Eye (tissue), 1 donor: Measurements from ENCODE around the gene UBD.
A peak's percentile ranks its signal among the peaks of the same experiment; 100 is the strongest.

ENCODE experiments used
- DNase-seq: peaks from one replicate; pipeline ENCODE4 v3.0.0-alpha.2; 2015

UBD gene

DNA sequence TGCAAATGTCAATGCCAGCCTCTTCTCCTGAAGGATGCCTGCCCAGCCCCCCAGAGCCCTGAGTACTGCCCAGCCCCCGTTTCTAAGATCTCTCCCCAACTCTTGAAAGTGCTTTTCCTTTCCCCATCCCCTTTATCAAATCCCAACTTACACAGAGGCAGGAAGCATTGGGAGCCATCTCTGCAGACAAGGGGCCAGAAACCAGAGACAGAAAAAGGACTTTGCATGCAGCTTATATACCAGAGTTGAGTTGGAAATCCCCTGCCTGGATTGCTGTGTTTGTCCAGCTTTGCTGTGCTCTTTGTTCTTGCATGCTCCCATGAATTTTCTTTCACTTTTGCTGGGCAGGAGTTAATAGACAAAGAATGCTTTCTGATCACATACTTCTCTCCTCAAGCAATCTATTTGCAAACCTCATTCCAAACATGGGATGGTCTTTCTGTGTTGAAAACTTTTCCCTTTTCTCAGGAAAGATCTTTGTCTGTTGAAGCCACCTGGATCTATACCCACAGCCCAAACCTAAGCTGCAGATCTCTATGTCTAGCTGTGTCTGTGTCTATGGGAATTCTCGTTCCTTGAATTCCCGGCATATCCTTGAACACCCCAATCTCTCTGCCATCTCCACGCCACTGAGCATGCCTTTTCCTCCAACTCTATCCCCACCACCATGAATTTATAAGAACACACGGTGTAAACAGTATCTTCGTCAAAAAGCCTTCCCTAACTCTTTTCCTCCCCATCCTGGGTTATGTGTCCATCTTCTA is at the start of gene UBD:
Gene UBD (minus strand): TSS at position 209 of the 764 bp plus-strand sequence. CDS start 31 bp downstream, at position 178.
- no peak for DNase-seq

DNA sequence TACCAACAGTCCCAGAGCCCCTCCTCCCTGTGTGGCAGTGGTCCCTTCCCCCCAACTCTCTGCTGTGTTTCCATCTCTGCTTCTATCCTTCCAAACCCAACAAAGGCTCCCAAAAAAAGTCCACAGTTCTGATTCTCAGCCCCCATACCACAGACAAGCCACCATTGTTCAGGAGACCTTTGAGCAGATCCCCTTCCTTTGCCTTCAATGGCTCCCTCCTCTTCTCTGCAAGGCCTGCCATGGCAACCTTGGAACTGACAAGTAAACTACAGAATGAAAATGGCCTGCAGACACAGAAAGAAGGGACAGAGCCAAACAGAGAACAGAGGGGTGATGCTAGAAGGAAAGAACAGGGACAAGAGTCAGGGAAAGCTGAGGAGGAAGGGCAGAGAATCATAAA is 48.6 kb upstream of the UBD start:
- DNase-seq: no peak

DNA sequence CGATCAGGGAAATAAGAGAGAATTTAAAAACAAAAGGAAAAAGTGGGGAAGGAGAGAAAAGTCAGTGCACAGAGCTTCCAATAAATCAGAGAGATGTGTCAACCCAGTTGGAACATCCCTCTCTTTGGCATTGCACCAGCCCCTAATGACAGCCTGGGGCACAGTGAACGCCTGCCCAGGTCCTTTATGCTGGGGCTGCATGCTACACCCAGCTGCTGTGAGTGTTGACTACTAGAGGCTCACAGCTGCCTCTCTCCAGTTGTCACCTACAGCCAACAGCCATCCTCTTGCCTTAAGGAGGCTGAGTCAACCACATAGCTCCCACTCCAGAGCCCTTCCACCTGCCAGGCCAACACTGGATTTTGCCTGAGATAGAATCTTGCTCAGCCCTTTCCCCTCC is 44.4 kb upstream of the UBD start:
- DNase-seq: no peak

DNA sequence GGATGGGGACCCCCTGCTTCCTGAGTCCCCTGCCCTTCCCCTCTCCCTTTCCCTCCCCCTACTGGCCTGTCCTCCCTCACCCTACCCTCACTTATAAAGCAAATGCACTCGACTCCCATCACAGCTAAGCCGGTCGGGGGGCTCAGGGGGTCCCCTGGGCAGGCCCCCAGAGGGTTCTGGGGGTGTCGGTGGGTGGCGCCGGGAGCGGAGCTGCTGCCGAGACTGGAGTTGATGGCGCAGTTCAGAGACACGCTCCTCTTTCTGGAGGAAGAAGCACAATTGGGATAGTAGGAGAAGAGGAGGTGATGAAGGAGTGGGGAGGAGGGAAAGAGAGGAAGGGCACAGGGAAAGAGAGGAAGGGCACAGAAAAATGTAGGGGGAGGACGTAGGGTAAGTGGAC is 43.9 kb upstream of the UBD start:
- no peak for DNase-seq

DNA sequence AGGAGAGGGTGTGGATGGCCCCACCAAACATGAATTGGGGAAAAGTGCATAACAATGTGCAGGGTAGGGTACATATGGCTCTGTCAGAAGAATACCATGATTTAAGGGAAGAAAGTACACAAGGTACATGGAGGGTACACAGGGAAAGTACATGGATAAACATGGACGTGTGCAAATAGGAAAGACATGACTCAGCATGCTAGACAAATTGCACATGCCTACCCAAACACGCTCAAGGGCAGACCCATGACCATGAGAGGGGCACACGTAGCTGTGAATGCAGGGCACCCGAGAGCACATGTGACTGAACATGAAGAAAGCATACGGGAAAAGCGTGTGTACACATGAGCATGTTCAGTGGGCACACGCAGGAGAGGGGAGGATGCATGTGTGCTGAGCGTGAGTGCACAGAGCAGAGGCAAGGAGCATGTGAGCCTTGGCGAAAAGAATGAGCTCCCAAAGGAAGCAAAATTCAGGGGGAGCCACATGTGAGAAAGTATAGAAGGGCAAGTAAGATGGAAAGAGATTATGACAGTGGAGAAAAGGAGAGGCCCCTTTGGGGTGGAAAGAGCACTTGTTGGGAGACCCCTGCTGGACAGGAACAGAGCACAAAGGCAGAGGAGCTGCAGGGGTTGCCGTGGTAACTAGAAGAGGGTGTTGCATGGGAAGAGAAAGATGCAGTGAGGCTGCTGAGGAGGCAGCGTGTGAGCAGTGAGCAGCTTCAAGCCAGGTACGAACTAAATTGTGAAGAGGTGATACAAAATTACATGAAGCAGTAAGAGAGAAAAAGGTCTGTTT is 43.2 kb upstream of the UBD start:
- DNase-seq: peak; percentile 74

DNA sequence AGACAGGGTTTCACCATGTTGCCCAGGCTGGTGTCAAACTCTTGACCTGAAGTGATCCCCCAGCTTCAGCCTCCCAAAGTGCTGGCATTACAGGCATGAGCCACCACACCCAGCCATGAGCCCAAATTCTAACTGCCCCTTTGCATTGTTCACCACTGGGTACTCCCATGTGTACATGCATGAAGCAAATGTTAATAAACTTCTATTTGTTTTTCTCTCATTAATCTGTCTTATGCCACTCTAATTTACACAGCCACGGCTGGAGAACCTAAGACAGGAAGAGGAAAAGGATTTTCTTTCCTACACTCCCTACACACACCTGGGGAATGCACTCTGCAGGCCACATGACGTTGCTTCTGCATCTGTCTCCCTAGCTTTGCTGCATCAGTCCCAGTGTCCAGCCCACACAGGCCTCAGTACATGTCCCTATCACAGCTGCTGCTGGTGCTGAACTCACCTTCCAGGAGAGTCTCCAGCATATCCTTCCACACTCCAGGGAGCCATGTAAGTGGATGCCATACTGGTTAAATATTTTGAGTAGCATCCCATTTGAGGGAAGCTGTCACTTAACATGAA is 38.7 kb upstream of the UBD start:
- DNase-seq: no peak

DNA sequence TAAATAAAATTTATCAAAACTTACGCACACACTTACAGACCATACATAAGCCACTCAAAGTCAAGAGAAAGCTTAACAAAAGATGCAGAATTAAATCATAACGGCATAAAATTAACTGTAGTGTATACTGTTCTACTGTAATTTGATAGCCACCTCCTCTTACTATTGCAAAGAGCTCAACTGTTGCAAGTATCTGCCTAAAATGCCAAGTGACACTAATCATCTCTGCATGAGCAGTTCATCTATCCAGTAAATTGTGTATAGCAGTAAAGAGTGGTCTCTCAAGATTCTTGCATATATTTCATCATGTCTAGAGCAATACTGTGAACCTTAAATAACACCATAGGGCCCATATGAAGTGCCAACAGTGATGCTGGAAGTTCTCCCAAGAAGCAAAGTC is 37.7 kb upstream of the UBD start:
- DNase-seq: no peak

DNA sequence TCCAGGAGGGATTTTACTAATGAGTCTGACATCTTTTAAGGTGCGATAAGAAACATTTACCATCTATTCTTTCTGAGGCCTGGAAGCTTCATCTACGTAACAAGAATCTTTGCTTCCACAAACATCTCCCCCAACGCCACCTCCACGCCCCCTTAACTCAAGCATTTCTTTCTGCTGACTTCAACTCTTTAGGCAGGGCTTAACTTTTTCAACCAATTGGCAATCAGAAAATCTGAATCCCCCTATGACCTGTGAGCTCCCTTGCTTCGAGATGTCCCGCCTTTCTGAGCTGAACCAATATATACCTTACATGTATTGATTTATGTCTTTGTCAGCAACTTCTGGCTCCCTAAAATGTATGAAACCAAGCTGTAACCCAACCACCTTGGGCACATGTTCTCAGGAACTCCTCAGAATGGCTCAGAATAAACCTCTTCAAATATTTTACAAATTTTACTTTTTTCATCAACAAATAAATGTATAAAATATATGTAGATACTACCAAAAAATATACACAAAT is 36.9 kb upstream of the UBD start:
- DNase-seq: no peak

DNA sequence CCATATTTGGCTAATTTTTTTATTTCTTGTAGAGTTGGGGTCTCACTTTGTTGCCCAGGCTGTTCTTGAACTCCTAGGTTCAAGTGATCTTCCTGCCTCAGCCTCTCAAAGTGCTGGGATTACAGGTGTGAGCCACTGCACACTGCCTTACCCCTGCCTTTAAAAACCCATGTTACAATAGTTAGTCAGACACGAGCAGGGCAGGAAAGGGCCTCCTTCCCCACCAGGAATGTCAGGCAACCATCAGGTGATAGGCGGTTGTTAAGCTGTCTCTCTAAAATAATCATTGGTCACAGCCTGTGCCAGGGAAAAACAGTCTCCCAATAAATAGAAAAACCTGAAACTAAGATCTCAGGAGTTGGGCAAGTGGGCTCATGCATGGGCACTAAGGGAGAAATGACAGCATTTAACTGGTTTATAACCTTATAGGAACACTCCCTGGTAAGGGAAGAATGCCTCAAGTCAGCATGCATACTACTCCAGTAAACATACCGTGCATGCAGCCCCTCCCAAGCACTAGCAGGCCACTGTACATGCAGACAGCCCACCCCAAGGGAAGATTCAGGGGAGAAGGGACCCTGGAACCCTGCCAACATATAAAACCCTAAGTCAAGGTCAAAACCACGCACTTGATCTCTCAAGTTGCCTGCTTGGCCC is 33.8 kb upstream of the UBD start:
- no peak for DNase-seq

DNA sequence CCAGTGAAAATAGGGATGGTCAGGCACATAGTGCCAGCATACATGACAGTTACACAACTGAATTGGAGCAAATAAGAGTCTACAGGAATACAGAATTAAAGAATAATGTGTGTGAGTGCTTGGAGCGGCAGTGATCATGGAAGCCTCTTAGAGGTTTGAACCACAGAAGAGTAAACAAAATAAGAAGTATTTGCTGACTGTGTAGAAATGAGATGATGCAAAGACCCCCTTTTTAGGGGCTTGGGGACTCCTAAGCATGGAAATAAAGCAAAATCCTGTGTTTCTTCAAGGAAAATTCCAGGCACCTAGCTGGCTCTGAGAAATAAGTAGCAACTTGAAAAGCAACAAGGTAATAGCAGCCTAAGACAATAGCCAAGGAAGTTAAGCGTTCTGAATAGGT is 32.1 kb upstream of the UBD start:
- DNase-seq: no peak

DNA sequence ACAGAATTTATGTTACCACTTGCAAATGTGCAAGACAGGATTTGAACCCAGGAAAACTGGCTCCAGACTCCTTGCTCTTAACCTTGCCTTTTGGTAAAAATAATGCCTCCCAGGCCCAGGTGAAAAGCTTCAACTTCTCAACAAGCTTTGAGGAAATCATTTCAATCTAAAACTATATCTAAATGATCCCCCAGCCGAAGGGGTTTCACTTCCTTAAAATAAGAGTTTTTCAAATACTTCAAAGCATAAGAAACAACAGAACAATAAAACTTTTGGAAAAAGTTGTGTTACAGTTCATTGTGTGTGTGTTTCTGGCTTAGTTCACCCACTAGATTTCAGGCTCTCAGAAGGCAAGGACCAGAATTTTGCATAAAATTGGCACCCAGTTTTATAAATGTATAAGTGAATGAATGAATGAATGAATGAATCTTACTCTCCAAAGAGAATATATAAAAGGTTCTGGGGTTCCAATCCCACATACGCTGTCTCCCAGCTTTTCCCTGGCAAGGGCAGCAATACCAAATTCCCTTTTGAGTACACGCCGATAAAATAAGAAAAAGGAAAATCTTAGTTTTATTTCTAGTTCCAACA is 30.8 kb upstream of the UBD start:
- DNase-seq: no peak

DNA sequence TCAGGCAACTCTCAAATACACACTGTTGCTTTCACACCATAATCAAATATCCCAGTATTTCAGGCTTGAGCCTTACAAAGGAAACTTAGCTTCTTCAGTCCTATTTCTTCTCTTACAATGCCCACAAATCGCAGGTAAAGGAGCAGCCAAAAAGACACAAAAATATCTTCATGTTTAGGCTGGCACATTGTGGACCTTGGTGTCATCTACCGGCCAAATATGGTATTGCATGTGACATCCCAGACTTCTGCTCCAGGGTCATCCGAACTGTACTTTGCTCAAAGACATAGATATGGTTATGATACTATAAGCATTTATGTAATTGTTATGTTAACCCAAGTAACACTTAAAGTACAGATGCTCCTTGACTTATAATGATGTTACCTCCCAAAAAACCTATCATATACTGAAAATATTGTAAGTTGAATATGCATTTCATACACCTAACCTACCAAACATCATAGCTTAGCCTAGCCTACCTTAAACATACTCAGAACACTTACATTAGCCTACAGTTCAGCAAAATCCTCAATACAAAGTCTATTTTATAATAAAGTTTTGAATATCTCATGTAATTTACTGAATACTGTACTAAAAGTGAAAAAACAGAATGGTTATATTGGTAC is 30.0 kb upstream of the UBD start:
- DNase-seq: peak; percentile 84

DNA sequence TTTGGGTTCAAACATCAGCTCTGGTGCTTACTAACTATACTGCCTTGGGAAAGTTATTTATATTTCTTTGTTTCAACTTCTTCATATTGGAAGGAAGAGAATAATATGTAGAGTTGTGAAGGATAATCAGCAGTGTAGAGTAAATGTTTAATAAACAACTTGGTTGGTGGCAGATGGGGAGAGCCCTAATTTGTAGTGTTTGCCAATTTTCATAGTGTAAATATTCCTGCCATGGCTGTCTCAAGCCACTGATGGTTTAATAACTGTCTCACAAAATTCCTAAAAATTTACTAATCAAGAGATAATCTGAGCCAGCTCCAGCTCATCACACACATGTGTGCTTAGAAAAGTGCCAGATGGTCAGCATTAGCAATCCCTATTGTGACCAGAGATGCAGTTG is 25.3 kb upstream of the UBD start, which contains the start of gene OR2H2:
Gene OR2H2 (plus strand): TSS at position 301 of the 400 bp plus-strand sequence. CDS start 2,824 bp downstream, outside the sequence.
- DNase-seq: no peak

DNA sequence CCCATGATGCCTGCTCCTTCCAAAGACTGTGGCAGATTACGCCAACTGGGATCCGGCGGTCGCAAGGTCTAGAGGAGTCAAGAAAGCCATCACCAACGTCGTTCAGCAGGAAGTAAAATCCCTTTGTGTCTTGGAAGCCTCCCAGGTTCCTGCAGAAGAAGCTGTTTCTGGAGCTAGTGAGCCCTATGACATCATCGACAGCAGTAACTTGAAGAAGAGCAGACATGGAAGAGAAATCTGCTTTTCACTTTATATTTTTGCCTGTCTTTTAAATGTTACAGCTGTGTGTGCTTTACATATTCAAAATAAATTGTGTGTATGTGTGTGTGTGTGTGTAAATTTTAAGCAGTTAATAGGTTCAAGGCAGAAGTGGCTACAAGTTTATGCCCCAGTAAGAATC is 18.0 kb upstream of the UBD start:
- DNase-seq: no peak

DNA sequence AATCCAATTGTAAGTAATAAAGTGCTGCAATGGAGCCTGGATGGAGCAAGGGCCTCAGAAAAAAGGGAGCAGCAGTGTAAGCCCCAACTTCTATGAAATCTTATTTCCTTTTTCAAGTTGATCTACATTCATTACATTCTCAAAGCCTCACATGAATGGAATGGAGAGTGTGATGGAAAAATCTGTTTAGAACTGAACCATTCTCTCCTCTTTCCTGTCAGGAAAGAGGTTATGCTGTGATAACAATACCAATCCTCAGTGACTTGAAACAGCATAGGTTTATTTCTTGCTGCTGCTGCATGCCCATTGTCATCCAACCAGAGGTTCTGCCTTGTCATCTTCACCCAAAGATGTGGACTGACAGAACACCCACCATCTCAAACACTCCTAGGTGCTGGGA is 16.5 kb upstream of the UBD start:
- DNase-seq: no peak

DNA sequence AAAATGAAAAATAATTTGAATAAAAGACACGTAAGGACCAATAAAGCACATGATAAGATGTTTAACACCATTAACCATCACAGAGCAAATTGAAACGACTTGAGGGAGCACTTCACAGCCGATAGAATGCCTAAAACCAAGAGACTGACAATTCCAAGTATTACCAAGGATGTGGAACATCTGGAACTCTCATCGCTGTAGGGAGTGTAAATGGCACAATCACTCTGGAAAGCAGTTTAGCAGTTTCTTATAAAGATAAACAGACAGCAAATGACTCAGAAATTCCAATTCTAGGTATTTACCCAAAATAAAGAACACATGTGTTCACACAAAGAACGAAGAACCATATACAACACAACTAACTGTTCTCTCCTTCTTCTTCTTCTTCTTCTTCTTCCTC is 8.5 kb upstream of the UBD start:
- no peak for DNase-seq

DNA sequence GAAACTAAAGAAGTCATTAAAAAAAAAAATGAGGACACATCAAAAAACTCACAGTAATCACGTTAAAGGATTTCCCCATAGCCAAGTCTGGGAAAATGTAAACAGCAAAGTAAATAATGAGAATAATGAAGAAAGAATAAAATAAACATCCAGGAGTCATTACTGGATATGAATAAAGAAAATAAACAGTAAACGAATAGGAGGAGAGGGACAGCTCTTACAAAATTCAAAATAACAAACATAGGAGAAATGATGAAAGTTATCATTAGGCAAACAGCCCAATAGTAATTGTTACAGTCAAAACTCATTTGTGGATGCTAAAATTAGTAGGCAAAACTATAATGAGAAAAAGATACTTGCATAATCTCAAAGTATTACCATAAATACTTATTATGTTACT is 8.0 kb upstream of the UBD start:
- DNase-seq: no peak

DNA sequence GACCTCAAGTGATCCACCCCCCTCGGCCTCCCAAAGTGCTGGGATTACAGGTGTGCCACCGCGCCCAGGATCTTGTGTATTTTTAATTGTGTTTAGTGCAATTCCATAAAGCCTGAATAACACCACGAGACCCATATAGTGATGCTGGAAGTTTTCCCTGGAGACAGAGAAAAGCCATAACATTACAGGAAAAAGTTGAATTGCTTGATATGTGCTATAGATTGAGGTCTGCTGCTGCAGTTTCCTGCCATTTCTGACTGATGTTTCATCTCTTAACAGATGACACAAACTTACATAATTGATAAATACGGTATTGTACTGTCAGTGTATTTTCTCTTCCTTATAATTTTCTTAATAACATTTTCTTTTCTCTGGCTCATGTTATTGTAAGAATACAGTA is 7.3 kb upstream of the UBD start:
- DNase-seq: no peak

DNA sequence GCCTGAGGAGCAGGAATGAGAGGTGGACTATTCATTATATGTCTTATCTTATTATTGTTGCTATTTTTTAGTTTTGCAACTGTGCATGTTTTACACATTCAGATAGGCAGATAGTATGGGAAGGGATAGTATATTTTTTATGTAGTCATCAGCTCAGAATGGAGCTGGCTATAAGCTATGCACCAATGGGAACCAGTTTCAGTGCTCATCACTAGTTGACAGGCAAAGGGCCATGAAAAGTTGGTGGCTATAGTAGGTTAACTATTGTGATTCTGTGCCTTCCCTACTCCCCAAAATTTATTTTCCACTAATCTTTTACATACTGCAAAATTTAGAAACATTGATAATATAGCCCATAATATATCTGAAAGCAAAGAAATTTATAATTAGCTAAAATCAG is 5.3 kb upstream of the UBD start:
- no peak for DNase-seq

DNA sequence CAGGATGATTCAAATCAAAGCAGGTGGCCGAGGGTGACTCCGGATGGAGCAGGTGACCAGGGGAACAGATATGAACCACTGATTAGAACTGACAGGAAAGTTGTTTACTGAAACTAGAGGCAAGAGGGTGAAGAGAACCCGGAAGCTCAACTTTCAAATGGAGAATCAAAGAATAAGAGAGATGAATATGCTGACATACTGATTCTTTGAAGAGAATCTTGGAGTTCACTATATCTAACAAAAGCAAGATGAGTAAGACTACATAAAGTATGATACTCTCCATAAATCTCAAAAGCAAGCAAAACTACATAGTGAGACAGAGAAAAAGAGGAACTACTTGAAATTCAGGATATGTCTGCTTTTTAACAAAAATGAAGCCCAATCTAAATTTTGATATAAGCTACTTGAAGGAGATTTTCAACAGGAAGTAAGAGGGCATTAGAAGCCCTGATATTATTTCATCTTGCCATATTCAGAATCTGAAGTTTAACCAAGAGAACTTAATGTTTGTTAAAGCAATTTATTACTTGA is 4.0 kb upstream of the UBD start:
- DNase-seq: no peak

DNA sequence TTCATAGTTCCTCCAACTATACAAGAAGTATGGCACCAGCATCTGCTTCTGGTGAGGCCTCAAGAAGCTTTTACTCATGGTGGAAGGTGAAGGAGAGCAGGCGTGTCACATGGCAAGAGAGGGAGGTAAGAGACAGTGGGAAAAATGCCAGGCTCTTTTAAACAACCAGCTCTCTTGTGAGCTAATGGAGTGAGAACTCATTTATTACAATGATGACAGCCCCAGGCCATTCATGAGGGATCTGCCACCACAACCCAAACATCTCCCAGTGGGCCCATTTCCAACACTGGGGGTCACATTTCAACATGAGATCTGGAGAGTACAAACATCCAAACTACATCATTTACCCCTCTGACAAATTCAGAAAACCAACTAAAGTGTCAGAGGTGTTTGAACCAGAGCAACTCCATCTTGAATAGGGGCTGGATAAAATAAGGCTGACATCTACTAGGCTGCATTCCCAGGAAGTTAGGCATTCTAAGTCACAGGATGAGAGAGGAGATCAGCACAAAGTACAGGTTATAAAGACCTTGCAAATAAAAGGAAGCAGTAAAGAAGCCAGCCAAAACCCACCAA is 2.2 kb upstream of the UBD start:
- DNase-seq: no peak

DNA sequence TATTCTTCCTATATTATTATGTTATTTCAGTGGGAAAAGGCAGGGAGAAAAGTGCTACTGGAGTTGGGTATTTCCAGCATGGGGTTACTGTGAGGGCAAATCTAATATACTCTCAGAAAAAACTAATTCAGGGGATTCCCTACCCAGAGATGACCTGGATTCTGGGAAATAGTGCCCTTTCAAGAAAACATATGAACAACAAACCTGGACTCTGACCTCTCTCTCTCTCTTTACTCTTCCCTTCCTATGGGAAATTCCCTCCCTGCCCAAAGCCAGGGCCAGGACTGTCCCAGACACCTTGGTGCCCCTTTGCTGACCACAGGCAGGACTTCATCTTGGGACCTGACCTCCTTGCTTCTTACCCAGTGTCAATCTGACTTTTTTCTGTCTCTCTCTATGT is 1.6 kb upstream of the UBD start:
- DNase-seq: no peak
